H9 (cell line): Measurements from ENCODE around the gene HDC. TPM values are rescaled to one million over a fixed set of nuclear protein-coding genes. Genes with fewer than 3 reads are reported as not detected.

Experiments used
- DNase-seq: peaks from one replicate; pipeline ENCODE4 v3.0.0-alpha.2; 2017
- H2AFZ ChIP-seq: one replicate; pipeline ENCODE4 v1.6.1; 2013; ENCODE audit warnings: mild to moderate bottlenecking, low read length, control low read depth, moderate library complexity
- H2AK5ac ChIP-seq: 2 replicates; pipeline ENCODE4 v1.6.1; 2013; ENCODE audit warnings: low read length, control low read depth, mixed read lengths; ENCODE audit not compliant: insufficient read length
- H2BK120ac ChIP-seq: one replicate; pipeline ENCODE4 v1.6.1; 2013; ENCODE audit warnings: low read depth, mild to moderate bottlenecking, low read length, control low read depth, inconsistent platforms; ENCODE audit not compliant: poor library complexity, severe bottlenecking
- H2BK12ac ChIP-seq: 2 replicates; pipeline ENCODE4 v1.6.1; 2013; ENCODE audit warnings: low read length, control low read depth, mixed read lengths, low read depth; ENCODE audit not compliant: insufficient read length
- H2BK15ac ChIP-seq: 2 replicates; pipeline ENCODE4 v1.6.1; 2013; ENCODE audit warnings: low read depth, low read length, control low read depth
- H2BK20ac ChIP-seq: one replicate; pipeline ENCODE4 v1.6.1; 2013; ENCODE audit warnings: low read depth, mild to moderate bottlenecking, low read length, control low read depth, inconsistent platforms; ENCODE audit not compliant: poor library complexity, severe bottlenecking
- H2BK5ac ChIP-seq: 2 replicates; pipeline ENCODE4 v1.6.1; 2013; ENCODE audit warnings: low read length, control low read depth, mixed read lengths; ENCODE audit not compliant: insufficient read length
- H3K14ac ChIP-seq: 2 replicates; pipeline ENCODE4 v1.6.1; 2013; ENCODE audit warnings: low read length, control low read depth; ENCODE audit not compliant: insufficient read depth
- H3K18ac ChIP-seq: 2 replicates; pipeline ENCODE4 v1.6.1; 2013; ENCODE audit warnings: low read depth, mild to moderate bottlenecking, mixed read lengths, low read length, control low read depth; ENCODE audit not compliant: insufficient read length
- H3K23ac ChIP-seq: 2 replicates; pipeline ENCODE4 v1.6.1; 2013; ENCODE audit warnings: low read length, control low read depth, mixed read lengths, low read depth; ENCODE audit not compliant: insufficient read length
- H3K23me2 ChIP-seq: 2 replicates; pipeline ENCODE4 v1.6.1; 2013; ENCODE audit warnings: low read depth, mild to moderate bottlenecking, mixed read lengths, low read length, control low read depth; ENCODE audit not compliant: insufficient read length, poor library complexity, severe bottlenecking
- H3K27ac ChIP-seq: 2 replicates; pipeline ENCODE4 v1.5.1; 2013; ENCODE audit warnings: low read length, control low read depth, mixed read lengths, low read depth; ENCODE audit not compliant: insufficient read length
- H3K27me3 ChIP-seq: 2 replicates; pipeline ENCODE4 v1.6.1; 2013; ENCODE audit warnings: low read length, control low read depth, inconsistent platforms; ENCODE audit not compliant: insufficient read depth
- H3K4ac ChIP-seq: 2 replicates; pipeline ENCODE4 v1.6.1; 2013; ENCODE audit warnings: low read depth, mild to moderate bottlenecking, control low read depth, inconsistent platforms, low read length, moderate library complexity
- H3K4me1 ChIP-seq: 2 replicates; pipeline ENCODE4 v1.6.1; 2013; ENCODE audit warnings: low read length, control low read depth, inconsistent platforms; ENCODE audit not compliant: insufficient read depth
- H3K4me2 ChIP-seq: 2 replicates; pipeline ENCODE4 v1.6.1; 2013; ENCODE audit warnings: low read length, control low read depth, mixed read lengths; ENCODE audit not compliant: insufficient read length, insufficient read depth
- H3K56ac ChIP-seq: 2 replicates; pipeline ENCODE4 v1.6.1; 2013; ENCODE audit warnings: low read depth, mild to moderate bottlenecking, mixed read lengths, low read length, control low read depth; ENCODE audit not compliant: insufficient read length
- H3K79me1 ChIP-seq: 2 replicates; pipeline ENCODE4 v1.6.1; 2013; ENCODE audit warnings: low read depth, mild to moderate bottlenecking, moderate library complexity, low read length, control low read depth, inconsistent platforms; ENCODE audit not compliant: insufficient read depth, poor library complexity, severe bottlenecking
- H3K79me2 ChIP-seq: 2 replicates; pipeline ENCODE4 v1.6.1; 2013; ENCODE audit warnings: low read length, control low read depth, inconsistent platforms; ENCODE audit not compliant: insufficient read depth
- H3K9ac ChIP-seq: 2 replicates; pipeline ENCODE4 v1.6.1; 2013; ENCODE audit warnings: low read length, control low read depth, mixed read lengths; ENCODE audit not compliant: insufficient read length; ENCODE audit errors: extremely low read depth
- H3K9me3 ChIP-seq: one replicate; pipeline ENCODE4 v1.6.1; 2013; ENCODE audit warnings: low read depth, low read length, inconsistent platforms; ENCODE audit not compliant: control insufficient read depth
- H3T11ph ChIP-seq: one replicate; pipeline ENCODE4 v1.6.1; 2013; ENCODE audit warnings: mild to moderate bottlenecking, low read length, control low read depth, inconsistent platforms
- H4K20me1 ChIP-seq: one replicate; pipeline ENCODE4 v1.6.1; 2013; ENCODE audit not compliant: control insufficient read depth, insufficient read length, insufficient read depth
- H4K5ac ChIP-seq: 2 replicates; pipeline ENCODE4 v1.6.1; 2013; ENCODE audit warnings: low read depth, mild to moderate bottlenecking, mixed read lengths, low read length, control low read depth; ENCODE audit not compliant: insufficient read length
- H4K8ac ChIP-seq: replicated peaks from 2 replicates; pipeline ENCODE4 v1.6.1; 2013; ENCODE audit warnings: low read length, control low read depth, mixed read lengths, low read depth; ENCODE audit not compliant: insufficient read length
- H4K91ac ChIP-seq: 2 replicates; pipeline ENCODE4 v1.6.1; 2013; ENCODE audit warnings: low read depth, mild to moderate bottlenecking, moderate library complexity, mixed read lengths, low read length, control low read depth; ENCODE audit not compliant: insufficient read length
- H3K27ac Mint-ChIP-seq, 3 experiments: 2 replicates in 2 of 3; 3 replicates in 1 of 3; pipeline ENCODE4 v1.8.0; 2020 to 2021; ENCODE audit warnings: mixed read lengths in 3 of 3, mild to moderate bottlenecking in 1 of 3, moderate library complexity in 1 of 3
- H3K27me3 Mint-ChIP-seq: 2 replicates; pipeline ENCODE4 v1.8.0; 2021; ENCODE audit warnings: low read depth, mild to moderate bottlenecking, moderate library complexity, mixed read lengths
- H3K36me3 Mint-ChIP-seq, 3 experiments: 2 replicates in 2 of 3; 3 replicates in 1 of 3; pipeline ENCODE4 v1.8.0; 2020 to 2021; ENCODE audit warnings: low read depth in 3 of 3, mixed read lengths in 3 of 3; ENCODE audit not compliant: insufficient read depth in 1 of 3
- H3K4me1 Mint-ChIP-seq, 2 experiments: 2 replicates each; pipeline ENCODE4 v1.8.0; 2020; ENCODE audit warnings: mixed read lengths in 2 of 2
- H3K4me3 Mint-ChIP-seq, 2 experiments: 2 replicates in 1 of 2; 3 replicates in 1 of 2; pipeline ENCODE4 v1.8.0; 2020 to 2021; ENCODE audit warnings: mild to moderate bottlenecking in 2 of 2, mixed read lengths in 2 of 2, moderate library complexity in 1 of 2
- H3K9me3 Mint-ChIP-seq, 2 experiments: 2 replicates in 1 of 2; 3 replicates in 1 of 2; pipeline ENCODE4 v1.8.0; 2020; ENCODE audit warnings: mild to moderate bottlenecking in 2 of 2, mixed read lengths in 2 of 2, moderate library complexity in 1 of 2
- WGBS: extraction: QIAGEN DNeasy Blood & Tissue Kit; methylation state at CpG from one replicate; pipeline ENCODE4 v1.1.7; 2013; ENCODE audit warnings: missing lambda C conversion rate, low lambda C conversion rate, mixed read lengths; ENCODE audit not compliant: insufficient read length; ENCODE audit errors: extremely low coverage; 5-methylcytosine and 5-hydroxymethylcytosine counted together
- total RNA-seq: library from RNA; stranded (reverse); gene quantifications from 2 replicates; pipeline ENCODE4 v1.2.1, GENCODE V29; 2021
- TF ChIP-seq, protein P1 (sequence below): fragments of 200-600 bp; sonication (generic); conservative IDR thresholded peaks from 3 replicates; pipeline ENCODE4 v1.8.0; 2021; ENCODE audit warnings: antibody characterized with exemption, mild to moderate bottlenecking

The HDC gene
- total RNA-seq, 1 experiment from 2014 or later = not detected

- no peak for DNase-seq
- H3K4me1 ChIP-seq = no peaks in the 10 kb centered on the region
- Mint-ChIP-seq H3K27ac (no peak overlapping the region), H3K36me3 (peaks cover 15 to 56% (median 50%) of the 10 kb centered on the region in 3 experiments), H3K4me1 (no peaks in the 10 kb centered on the region), H3K9me3 (peaks cover 0 to 8% of the 10 kb centered on the region in 2 experiments; a peak in 3 of 5 replicates), H3K27me3 (no peaks in the 10 kb centered on the region), H3K4me3 (no peak overlapping the region)
- no peak overlapping the region for H2AFZ ChIP-seq
- H2BK120ac ChIP-seq = no peak overlapping the region
- no peak overlapping the region for H4K91ac ChIP-seq
- no peak overlapping the region for H2BK15ac ChIP-seq
- no peak overlapping the region for H3K4ac ChIP-seq
- H3K79me1 ChIP-seq = peaks cover 2% of the 10 kb centered on the region
- no peak overlapping the region for H3K4me2 ChIP-seq
- H3K14ac ChIP-seq = no peak overlapping the region
- TF ChIP-seq, protein P1, sequence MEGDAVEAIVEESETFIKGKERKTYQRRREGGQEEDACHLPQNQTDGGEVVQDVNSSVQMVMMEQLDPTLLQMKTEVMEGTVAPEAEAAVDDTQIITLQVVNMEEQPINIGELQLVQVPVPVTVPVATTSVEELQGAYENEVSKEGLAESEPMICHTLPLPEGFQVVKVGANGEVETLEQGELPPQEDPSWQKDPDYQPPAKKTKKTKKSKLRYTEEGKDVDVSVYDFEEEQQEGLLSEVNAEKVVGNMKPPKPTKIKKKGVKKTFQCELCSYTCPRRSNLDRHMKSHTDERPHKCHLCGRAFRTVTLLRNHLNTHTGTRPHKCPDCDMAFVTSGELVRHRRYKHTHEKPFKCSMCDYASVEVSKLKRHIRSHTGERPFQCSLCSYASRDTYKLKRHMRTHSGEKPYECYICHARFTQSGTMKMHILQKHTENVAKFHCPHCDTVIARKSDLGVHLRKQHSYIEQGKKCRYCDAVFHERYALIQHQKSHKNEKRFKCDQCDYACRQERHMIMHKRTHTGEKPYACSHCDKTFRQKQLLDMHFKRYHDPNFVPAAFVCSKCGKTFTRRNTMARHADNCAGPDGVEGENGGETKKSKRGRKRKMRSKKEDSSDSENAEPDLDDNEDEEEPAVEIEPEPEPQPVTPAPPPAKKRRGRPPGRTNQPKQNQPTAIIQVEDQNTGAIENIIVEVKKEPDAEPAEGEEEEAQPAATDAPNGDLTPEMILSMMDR = no peak
- H2AK5ac ChIP-seq = no peak overlapping the region
- no peaks in the 10 kb centered on the region for H3K79me2 ChIP-seq
- no peak overlapping the region for H3K18ac ChIP-seq
- no peak overlapping the region for H3T11ph ChIP-seq
- H2BK20ac ChIP-seq = no peak overlapping the region
- no peak overlapping the region for H3K9ac ChIP-seq
- no peak overlapping the region for H2BK12ac ChIP-seq
- no peak overlapping the region for H3K56ac ChIP-seq
- no CpG with 5 or more reads among the region's 1 CpG for WGBS
- H3K23me2 ChIP-seq = no peaks in the 10 kb centered on the region
- no peaks in the 10 kb centered on the region for H3K9me3 ChIP-seq
- H4K8ac ChIP-seq = no peak overlapping the region
- H3K23ac ChIP-seq = no peak overlapping the region
- H2BK5ac ChIP-seq = no peak overlapping the region
- H3K27ac ChIP-seq = no peak overlapping the region
- H4K5ac ChIP-seq = no peak overlapping the region
- H4K20me1 ChIP-seq = no peaks in the 10 kb centered on the region
- H3K27me3 ChIP-seq = no peaks in the 10 kb centered on the region
Observed at GRCh38 chr15:50302581-50302980, 37.1 kb upstream of the HDC start.
